HepG2 (cell line): Measurements from ENCODE around the gene NOC2L. TPM values are rescaled to one million over a fixed set of nuclear protein-coding genes. Genes with fewer than 3 reads are reported as not detected.
A peak's percentile ranks its signal among the peaks of the same experiment; 100 is the strongest.

Experiments
- ERF ChIP-seq: IDR thresholded peaks from 2 replicates; pipeline ENCODE4 v1.6.1; 2018; ENCODE audit warnings: missing biosample characterization, missing genetic modification reagents
- HNRNPL ChIP-seq: fragments of 200-400 bp; formaldehyde crosslinking; IDR thresholded peaks from 2 replicates; pipeline ENCODE4 v1.6.1; 2017; ENCODE audit warnings: mild to moderate bottlenecking, low read depth, low read length
- KDM3A ChIP-seq: IDR thresholded peaks from 2 replicates; pipeline ENCODE4 v1.6.1; 2018; ENCODE audit warnings: low read depth, missing compliant biosample characterization
- MED1 ChIP-seq: sonication (generic); formaldehyde crosslinking; IDR thresholded peaks from 2 replicates; pipeline ENCODE4 v1.4.0; 2020; ENCODE audit warnings: missing genetic modification reagents
- NCOR1 ChIP-seq: fragments of 200-600 bp; sonication (generic); IDR thresholded peaks from 2 replicates; pipeline ENCODE4 v1.7.0; 2017; ENCODE audit warnings: antibody characterized with exemption, low read length, borderline replicate concordance
- PHF8 ChIP-seq: sonication (generic); formaldehyde crosslinking; IDR thresholded peaks from 2 replicates; pipeline ENCODE4 v1.5.0; 2020; ENCODE audit warnings: missing genetic modification reagents
- RXRB ChIP-seq: IDR thresholded peaks from 2 replicates; pipeline ENCODE4 v1.6.1; 2016; ENCODE audit warnings: borderline replicate concordance, missing genetic modification reagents, missing compliant biosample characterization
- SOX6 ChIP-seq, 2 experiments: fragments of 450-650 bp in 1 of 2; sonication (generic) in 1 of 2; formaldehyde crosslinking in 1 of 2; IDR thresholded peaks; 2 replicates each; pipeline versions ENCODE4 v1.4.0 to v1.6.1; 2017 to 2020; ENCODE audit warnings: antibody characterized with exemption in 1 of 2, mild to moderate bottlenecking in 1 of 2, missing genetic modification reagents in 1 of 2
- SPEN ChIP-seq: sonication (generic); formaldehyde crosslinking; IDR thresholded peaks from 2 replicates; pipeline ENCODE4 v1.5.1; 2020; ENCODE audit warnings: low read depth, mild to moderate bottlenecking, missing genetic modification reagents
- TGIF2 ChIP-seq: IDR thresholded peaks from 2 replicates; pipeline ENCODE4 v1.6.1; 2016; ENCODE audit warnings: control low read depth, missing compliant biosample characterization
- ZFP62 ChIP-seq: sonication (generic); formaldehyde crosslinking; IDR thresholded peaks from 2 replicates; pipeline ENCODE4 v1.4.0; 2020; ENCODE audit warnings: missing genetic modification reagents
- ZFY ChIP-seq: sonication (generic); formaldehyde crosslinking; IDR thresholded peaks from 2 replicates; pipeline ENCODE4 v1.4.0; 2020; ENCODE audit warnings: missing genetic modification reagents
- ZKSCAN8 ChIP-seq: IDR thresholded peaks from 2 replicates; pipeline ENCODE4 v1.6.1; 2016; ENCODE audit warnings: borderline replicate concordance, missing genetic modification reagents, missing compliant biosample characterization
- ZMAT3 ChIP-seq: sonication (generic); formaldehyde crosslinking; conservative IDR thresholded peaks from 2 replicates; pipeline ENCODE4 v1.7.0; 2021; ENCODE audit warnings: missing genetic modification reagents
- ZNF326 ChIP-seq: sonication (generic); formaldehyde crosslinking; IDR thresholded peaks from 2 replicates; pipeline ENCODE4 v1.4.0; 2020; ENCODE audit warnings: missing genetic modification reagents, borderline replicate concordance
- ZNF563 ChIP-seq: sonication (generic); formaldehyde crosslinking; IDR thresholded peaks from 2 replicates; pipeline ENCODE4 v1.8.0; 2022; ENCODE audit warnings: mild to moderate bottlenecking, moderate library complexity, missing genetic modification reagents
- ZNF780A ChIP-seq: sonication (generic); formaldehyde crosslinking; IDR thresholded peaks from 2 replicates; pipeline ENCODE4 v1.8.0; 2022; ENCODE audit warnings: mild to moderate bottlenecking, missing genetic modification reagents, moderate library complexity
- polyA plus RNA-seq, 8 experiments: library from polyadenylated mRNA; depleted of rRNA in 3 of 8; stranded (reverse) in 7 of 8; unstranded in 1 of 8; fragments of >200 nt; fragmentation: Illumina TruSeq in 4 of 8; extraction: Trizol in 4 of 8; gene quantifications; 2 replicates each; pipeline versions ENCODE4 v1.2.1 to v1.2.3, GENCODE V29; 2011 to 2016; ENCODE audit warnings: low read depth in 4 of 8, missing spikeins in 1 of 8, mixed read lengths in 1 of 8; ENCODE audit not compliant: insufficient read depth in 1 of 8
- total RNA-seq, 5 experiments: library from RNA; depleted of rRNA; stranded (reverse); fragments of >200 nt; fragmentation: Illumina TruSeq; extraction: Trizol; gene quantifications; 2 replicates each; pipeline ENCODE4 v1.2.3, GENCODE V29; 2016; ENCODE audit warnings: low read depth in 1 of 5
- TF ChIP-seq, protein P1 (sequence below): sonication (generic); formaldehyde crosslinking; IDR thresholded peaks from 2 replicates; pipeline ENCODE4 v1.4.0; 2020; ENCODE audit warnings: missing genetic modification reagents
- TF ChIP-seq, protein P2 (sequence below): sonication (generic); formaldehyde crosslinking; IDR thresholded peaks from 2 replicates; pipeline ENCODE4 v1.4.0; 2020; ENCODE audit warnings: missing genetic modification reagents
- TF ChIP-seq, protein P3 (sequence below): sonication (generic); formaldehyde crosslinking; IDR thresholded peaks from 2 replicates; pipeline ENCODE4 v1.4.0; 2020; ENCODE audit warnings: missing genetic modification reagents, borderline replicate concordance
- TF ChIP-seq, protein P4 (sequence below): sonication (generic); formaldehyde crosslinking; IDR thresholded peaks from 2 replicates; pipeline ENCODE4 v1.5.0; 2020; ENCODE audit warnings: mild to moderate bottlenecking, missing genetic modification reagents, borderline replicate concordance

NOC2L gene
- total and polyA plus RNA-seq, 2 of the 13 experiments (the other 11 are each of a cell fraction or from before 2014, with no cell fraction given): 32.0 to 103 TPM

- TF ChIP-seq, protein P1, sequence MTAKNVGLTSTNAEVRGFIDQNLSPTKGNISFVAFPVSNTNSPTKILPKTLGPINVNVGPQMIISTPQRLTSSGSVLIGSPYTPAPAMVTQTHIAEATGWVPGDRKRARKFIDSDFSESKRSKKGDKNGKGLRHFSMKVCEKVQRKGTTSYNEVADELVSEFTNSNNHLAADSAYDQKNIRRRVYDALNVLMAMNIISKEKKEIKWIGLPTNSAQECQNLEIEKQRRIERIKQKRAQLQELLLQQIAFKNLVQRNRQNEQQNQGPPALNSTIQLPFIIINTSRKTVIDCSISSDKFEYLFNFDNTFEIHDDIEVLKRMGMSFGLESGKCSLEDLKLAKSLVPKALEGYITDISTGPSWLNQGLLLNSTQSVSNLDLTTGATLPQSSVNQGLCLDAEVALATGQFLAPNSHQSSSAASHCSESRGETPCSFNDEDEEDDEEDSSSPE (CRISPR knock-in tag): 0 out of 2 replicates have a peak, but pooled peaks have one; percentile 24
- peak; percentile 26; the same call in 1 of the 2 replicates for TF ChIP-seq NCOR1
- TF ChIP-seq ZNF780A (CRISPR knock-in tag): peak; percentile 48; the same call in 1 of the 2 replicates
- TF ChIP-seq, protein P2, sequence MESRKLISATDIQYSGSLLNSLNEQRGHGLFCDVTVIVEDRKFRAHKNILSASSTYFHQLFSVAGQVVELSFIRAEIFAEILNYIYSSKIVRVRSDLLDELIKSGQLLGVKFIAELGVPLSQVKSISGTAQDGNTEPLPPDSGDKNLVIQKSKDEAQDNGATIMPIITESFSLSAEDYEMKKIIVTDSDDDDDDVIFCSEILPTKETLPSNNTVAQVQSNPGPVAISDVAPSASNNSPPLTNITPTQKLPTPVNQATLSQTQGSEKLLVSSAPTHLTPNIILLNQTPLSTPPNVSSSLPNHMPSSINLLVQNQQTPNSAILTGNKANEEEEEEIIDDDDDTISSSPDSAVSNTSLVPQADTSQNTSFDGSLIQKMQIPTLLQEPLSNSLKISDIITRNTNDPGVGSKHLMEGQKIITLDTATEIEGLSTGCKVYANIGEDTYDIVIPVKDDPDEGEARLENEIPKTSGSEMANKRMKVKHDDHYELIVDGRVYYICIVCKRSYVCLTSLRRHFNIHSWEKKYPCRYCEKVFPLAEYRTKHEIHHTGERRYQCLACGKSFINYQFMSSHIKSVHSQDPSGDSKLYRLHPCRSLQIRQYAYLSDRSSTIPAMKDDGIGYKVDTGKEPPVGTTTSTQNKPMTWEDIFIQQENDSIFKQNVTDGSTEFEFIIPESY: peak; percentile 44; the same call in 1 of the 2 replicates
- TF ChIP-seq SOX6 (IDR thresholded peaks at IDR 0.05): no peak
- peak; percentile 56; the same call in 1 of the 2 replicates for TF ChIP-seq SOX6 (CRISPR knock-in tag; IDR thresholded peaks at IDR 0.05)
- TF ChIP-seq RXRB: peak; percentile 41
- TF ChIP-seq, protein P3, sequence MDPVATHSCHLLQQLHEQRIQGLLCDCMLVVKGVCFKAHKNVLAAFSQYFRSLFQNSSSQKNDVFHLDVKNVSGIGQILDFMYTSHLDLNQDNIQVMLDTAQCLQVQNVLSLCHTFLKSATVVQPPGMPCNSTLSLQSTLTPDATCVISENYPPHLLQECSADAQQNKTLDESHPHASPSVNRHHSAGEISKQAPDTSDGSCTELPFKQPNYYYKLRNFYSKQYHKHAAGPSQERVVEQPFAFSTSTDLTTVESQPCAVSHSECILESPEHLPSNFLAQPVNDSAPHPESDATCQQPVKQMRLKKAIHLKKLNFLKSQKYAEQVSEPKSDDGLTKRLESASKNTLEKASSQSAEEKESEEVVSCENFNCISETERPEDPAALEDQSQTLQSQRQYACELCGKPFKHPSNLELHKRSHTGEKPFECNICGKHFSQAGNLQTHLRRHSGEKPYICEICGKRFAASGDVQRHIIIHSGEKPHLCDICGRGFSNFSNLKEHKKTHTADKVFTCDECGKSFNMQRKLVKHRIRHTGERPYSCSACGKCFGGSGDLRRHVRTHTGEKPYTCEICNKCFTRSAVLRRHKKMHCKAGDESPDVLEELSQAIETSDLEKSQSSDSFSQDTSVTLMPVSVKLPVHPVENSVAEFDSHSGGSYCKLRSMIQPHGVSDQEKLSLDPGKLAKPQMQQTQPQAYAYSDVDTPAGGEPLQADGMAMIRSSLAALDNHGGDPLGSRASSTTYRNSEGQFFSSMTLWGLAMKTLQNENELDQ (CRISPR knock-in tag): 0 out of 2 replicates have a peak, but pooled peaks have one; percentile 12
- TF ChIP-seq KDM3A (CRISPR knock-in tag): 0 out of 2 replicates have a peak, but pooled peaks have one; percentile 43
- TF ChIP-seq ZMAT3 (CRISPR knock-in tag): peak; percentile 42; the same call in 1 of the 2 replicates
- peak; percentile 87; the same call in 1 of the 2 replicates for TF ChIP-seq HNRNPL
- TF ChIP-seq ZNF326 (CRISPR knock-in tag): no peak
- 0 out of 2 replicates have a peak, but pooled peaks have one; percentile 20 for TF ChIP-seq ZNF563 (CRISPR knock-in tag)
- TF ChIP-seq SPEN (CRISPR knock-in tag): peak; percentile 53; the same call in 1 of the 2 replicates
- TF ChIP-seq PHF8 (CRISPR knock-in tag): peak; percentile 54
- peak; percentile 26; the same call in 1 of the 2 replicates for TF ChIP-seq ERF (CRISPR knock-in tag)
- TF ChIP-seq MED1 (CRISPR knock-in tag): peak; percentile 61
- TF ChIP-seq TGIF2 (CRISPR knock-in tag): peak; percentile 33; the same call in 1 of the 2 replicates
- no peak for TF ChIP-seq ZFP62 (CRISPR knock-in tag)
- TF ChIP-seq, protein P4, sequence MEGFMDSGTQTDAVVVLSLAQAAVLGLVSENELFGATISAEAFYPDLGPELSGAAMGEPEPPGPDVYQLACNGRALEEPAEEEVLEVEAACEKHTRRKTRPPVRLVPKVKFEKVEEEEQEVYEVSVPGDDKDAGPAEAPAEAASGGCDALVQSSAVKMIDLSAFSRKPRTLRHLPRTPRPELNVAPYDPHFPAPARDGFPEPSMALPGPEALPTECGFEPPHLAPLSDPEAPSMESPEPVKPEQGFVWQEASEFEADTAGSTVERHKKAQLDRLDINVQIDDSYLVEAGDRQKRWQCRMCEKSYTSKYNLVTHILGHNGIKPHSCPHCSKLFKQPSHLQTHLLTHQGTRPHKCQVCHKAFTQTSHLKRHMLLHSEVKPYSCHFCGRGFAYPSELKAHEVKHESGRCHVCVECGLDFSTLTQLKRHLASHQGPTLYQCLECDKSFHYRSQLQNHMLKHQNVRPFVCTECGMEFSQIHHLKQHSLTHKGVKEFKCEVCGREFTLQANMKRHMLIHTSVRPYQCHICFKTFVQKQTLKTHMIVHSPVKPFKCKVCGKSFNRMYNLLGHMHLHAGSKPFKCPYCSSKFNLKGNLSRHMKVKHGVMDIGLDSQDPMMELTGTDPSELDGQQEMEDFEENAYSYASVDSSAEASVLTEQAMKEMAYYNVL (CRISPR knock-in tag): 0 out of 2 replicates have a peak, but pooled peaks have one; percentile 36
- TF ChIP-seq ZFY (CRISPR knock-in tag): peak; percentile 56; the same call in 1 of the 2 replicates
- 0 out of 2 replicates have a peak, but pooled peaks have one; percentile 67 for TF ChIP-seq ZKSCAN8 (CRISPR knock-in tag)
Measured at GRCh38 chr1:1004780-1005697, 46.0 kb upstream of the NOC2L start (continued).
